HG02678 (cell line): ENCODE measurements around the gene MDM2.

Source experiments
- ATAC-seq: cut with Tn5 transposase; IDR thresholded peaks from one replicate; pipeline ENCODE4 v1.9.1; 2021; ENCODE audit warnings: mild to moderate bottlenecking, moderate library complexity; ENCODE audit not compliant: unreplicated experiment

The MDM2 gene

DNA sequence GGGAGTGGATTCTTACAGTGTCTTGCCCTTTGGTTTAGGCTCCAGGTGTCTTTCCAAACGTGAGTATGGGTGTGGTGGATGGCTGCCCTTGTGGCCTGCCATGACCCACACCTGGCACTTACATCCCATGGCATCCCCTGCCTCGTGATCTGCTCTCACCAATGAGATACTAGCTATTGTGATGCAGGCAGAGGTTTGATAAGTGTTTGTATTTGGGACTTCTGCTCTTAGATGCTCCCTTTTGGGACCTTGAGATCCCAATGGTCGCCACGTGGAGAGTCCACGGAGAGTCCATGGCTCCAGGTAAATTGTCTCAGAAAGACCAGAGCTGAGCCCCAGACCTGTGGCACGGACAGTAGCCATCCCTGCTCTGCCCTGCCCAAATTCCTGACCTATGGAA, 62.5 kb downstream of the MDM2 start:
- ATAC-seq: no peak

DNA sequence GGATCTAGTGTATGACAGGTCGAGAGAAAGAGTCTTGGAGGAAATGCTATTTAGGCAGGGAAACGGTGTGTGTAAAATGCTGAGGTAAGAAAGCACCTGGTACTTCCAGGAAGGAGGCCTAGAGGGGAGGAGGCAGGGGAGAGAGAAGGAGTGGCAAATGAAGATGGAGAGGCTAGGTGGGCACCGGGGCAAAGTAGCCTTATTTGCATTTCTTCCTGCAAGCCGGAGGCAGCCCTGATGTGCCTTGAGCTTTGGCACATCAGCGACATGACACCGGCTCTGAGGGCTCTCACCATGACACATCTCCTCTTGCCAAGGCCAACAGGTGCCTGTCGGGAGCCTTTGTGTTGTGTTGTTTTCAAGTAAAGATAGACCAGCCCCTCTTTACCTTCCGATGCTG, 63.4 kb downstream of the MDM2 start:
- no peak for ATAC-seq

DNA sequence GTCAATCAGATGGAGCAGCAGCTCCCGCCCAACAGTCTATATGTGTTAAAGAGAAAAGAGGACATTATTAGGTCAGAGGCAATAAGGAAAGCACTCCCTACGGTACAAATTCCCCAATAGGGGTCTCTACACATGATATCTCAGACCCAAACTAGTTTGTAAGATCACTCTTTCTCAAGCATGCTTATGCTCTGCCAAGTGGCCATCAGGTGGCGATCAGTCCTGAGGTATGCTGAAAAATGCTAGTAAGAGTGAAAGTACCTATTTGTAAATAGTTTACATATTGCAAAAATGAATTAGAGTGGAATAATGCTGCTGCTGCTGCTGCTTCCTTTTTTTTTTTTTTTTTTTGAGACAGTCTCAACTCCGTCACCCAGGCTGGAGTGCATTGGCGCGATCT, 63.9 kb downstream of the MDM2 start:
- ATAC-seq: no peak

DNA sequence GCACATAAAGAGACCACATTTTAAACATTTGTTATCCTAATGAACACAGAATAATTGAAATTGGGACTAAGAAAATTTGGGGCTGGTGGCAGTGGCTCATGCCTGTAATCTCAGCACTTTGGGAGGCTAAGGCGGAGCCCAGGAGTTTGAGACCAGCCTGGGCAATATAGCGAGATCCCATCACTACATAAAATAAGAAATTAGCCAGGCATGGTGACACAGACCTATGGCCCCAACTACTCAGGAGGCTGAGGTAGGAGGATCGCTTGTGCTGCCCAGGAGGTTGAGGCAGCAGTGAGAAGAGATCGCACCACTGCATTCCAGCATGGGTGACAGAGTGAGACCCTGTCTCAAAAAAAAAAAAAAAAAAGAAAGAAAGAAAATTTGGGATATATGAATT, 65.3 kb downstream of the MDM2 start:
- no peak for ATAC-seq

DNA sequence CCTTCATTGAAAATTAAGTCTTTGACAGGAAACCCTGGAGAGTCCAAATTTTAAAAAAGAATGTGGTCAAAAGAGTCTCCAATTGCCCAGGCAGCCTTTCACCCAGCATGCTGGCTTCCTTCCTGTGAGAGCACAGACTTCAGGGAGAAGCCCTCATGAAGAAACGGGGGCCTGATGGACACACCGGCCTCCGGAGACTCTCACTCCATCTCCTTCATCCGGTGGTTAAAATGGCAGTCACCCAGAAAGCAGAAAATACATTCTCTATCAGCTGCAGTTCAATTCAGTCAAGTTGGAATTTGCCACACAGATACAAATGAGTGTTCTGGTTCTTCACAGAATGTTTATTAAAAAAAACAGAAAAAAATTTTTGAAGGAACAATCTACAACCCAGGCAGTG, 68.5 kb downstream of the MDM2 start:
- no peak for ATAC-seq

DNA sequence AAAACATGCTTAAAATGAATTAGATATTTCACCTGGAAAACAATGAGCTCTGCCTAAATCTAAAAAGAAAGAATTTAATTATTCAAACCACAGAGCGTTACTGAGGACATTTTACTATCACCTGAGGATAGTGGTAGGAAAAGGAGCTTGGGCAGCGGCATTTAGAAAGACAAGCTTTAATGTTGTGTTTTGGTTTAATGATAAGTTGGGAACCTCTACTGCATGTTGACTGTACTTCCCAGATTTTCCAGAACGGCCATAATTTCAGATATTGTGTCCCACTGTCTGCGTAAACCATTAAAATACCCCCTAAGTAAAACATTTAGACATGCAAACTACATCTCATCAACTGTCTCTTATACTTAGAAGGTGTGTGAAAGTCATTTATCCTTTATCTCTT, 69.6 kb downstream of the MDM2 start:
- ATAC-seq: no peak

DNA sequence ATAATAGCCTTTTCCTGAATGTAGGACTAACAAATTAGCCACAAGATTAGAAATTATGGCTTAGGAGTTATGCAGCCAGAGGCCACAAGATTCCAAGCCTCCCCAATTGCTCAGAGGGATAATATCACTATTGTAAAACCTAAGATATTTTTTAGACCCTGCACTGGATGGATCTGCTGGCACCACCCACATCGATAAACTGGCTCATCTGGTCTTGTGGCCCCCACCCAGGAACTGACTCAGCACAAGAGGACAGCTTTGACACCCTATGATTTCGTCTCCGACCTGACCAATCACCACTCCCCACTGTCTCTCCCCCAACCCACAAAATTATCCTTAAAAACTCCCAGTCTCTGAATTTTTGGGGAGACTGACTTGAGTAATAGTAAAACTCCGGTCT, 70.3 kb downstream of the MDM2 start:
- ATAC-seq: no peak

DNA sequence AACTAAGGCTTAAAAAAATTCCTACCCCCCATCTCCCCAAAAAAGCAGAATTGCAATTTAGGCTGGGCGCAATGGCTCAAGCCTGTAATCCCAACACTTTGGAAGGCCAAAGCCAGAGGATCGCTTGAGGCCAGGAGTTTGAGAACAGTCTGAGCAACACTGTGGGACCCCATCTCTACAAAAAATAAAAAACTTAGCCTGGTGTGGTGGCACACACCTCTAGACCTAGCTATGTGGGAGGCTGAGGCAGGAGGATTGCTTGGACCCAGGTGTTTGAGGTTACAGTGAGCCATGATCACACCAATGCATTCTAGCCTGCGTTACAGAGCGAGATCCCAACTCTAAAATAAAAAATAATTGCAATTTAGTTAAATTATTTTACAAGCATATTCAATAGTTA, 70.9 kb downstream of the MDM2 start:
- no peak for ATAC-seq

DNA sequence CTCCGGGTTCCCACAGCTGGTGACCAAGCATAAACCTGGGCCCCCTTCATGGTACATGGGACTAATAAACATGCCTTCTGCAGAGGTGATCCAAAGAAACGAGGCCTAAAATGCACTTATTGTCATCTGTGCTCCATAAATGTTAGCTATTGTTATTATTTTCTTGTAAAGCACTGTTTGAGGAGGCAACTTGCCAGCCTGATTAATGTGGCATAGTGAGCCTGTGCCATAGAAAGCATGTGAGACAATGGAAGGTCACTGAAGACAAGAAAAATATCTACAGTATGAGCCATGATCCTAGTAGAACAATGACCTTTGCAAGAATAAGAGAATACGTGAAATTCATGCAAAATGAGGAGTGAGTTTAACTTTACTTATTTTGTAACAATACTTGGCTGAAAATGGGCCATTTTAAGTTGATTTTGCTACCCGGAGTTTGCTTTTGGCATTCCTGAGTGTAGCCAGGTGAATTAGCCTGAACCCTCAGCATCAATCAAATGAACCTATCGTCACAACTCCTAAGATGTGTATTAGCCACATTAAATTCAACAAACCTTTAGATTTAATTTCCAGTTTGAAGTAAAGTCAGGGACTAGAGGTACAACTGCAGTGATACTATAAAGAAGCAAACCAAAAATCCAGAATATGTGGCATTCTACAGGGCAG, 72.8 kb downstream of the MDM2 start:
- ATAC-seq: no peak

DNA sequence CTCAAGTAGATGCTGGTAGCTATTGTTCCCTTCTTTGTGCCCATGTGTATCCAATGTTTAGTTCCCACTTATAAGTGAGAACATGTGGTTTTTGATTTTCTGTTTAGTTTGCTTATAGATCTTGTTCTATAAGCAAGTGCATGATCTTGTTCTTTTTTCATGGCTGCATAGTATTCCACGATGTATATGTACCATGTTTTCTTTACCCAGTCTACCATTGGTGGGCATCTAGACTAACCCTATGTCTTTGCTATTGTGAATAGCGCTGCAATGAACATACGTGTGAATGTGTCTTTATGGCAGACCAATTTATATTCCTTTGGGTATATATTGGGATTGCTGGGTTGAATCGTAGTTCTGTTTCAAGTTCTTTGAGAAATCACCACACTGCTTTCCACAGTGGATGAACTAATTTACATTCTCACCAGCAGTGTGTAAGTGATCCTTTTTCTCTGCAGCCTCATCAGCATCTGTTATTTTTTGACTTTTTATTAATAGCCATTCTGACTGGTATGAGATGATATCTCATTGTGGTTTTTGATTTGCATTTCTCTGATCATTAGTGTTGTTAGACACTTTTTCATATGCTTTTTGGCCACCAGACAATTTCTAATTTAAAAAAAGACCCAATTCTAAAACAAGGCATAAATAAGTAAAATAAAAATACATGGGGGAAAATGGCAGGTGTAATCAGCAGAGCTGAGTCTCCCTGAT, 74.4 kb downstream of the MDM2 start:
- ATAC-seq: no peak

DNA sequence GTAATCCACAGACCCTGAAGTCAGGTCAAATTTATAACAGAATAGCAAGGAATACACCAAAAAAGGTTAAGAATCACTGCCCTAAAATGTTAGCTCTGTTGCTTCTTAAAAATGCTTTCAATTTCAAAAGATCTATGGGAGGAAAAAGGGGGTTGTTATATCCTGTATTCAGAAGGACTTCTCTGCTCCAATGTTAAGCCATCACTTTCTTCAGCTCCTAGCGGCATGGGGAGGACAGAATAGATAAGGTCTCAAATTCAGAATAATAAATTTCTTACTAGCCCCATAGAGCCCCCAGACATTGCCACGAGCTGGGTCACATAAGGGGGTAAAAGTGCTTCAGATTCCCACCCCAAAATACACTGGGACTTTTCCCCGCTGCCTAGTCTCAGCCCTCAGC, 75.2 kb downstream of the MDM2 start:
- no peak for ATAC-seq

DNA sequence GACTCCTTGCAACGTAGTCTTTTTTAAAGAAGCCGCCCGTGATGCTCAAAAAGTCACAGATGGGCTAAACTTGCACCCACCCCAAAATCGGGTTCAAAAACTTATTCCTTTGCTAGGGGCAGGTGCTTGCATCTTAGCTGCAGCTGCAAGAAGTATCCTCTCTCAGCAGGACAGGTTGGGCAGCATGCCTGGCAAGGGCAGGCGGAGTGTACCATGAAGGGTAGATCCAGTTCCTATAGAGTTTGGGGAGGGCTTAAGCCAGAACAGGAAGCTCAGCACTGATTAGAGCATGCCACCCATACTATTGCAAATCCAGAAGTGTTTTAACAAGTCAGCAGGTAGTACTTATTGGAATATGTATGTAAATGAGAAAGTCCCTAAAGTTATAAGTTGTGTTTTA, 76.3 kb downstream of the MDM2 start:
- no peak for ATAC-seq

DNA sequence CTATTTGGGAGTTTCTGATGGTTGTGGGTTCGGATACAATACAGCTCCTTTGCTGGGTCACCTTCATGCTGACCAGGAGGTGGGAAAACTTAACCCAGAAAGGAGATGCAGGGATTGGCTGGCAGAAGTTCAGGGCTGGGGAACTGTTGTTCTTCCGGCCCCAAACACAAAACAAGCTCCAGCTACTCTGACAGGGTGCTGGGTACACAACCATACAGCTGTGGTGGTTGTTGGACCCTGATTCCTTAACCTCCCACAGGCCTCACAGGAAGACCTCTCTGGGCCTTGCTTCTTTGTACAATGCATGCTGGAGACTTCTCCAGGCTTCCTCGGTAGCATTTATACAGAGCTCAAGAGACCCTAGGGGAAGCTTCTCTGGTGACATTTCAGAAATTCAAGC, 77.4 kb downstream of the MDM2 start:
- ATAC-seq: no peak

DNA sequence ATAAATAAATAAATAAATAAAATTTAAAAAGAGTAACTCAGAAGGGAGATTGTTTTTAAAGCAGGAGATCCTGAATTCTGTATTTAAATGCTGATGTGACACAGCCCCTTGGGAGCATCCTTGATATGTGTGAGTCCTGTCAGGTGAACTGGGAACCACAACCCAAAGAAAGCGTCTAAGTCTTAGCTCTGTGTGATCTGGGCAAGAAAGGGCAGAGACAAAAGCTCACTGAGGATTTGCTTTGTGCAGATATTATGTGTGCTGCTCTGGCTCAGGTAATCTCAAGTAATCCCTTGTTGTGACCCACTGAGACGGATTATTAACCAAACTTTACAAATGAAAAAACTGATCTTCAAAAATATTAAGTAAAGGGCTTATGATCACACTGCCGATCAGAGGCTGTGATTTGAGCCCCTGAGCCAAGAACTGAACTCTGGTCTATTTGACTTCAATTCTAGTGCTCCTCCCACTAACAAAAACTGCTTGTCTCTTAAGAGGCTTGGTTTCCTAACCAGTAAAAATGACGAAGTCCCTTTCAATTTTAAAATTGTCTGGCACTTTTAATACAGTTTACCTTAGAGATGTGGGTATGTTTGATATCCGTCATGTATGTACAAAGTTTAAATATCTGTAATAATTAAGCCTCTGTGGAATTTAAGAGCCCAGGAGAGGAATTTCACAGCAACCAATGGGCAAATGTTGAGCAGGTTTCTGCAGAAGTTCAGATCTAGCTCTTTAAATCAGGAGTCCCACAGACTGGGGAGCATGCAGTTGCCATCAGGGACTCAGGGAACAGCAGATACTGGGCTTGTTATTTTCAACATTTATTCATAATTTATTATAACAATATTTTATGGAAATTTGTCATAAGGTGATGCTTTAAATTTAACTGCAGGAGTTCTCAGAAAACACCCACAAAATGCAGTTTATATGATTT, 78.9 kb downstream of the MDM2 start:
- no peak for ATAC-seq

DNA sequence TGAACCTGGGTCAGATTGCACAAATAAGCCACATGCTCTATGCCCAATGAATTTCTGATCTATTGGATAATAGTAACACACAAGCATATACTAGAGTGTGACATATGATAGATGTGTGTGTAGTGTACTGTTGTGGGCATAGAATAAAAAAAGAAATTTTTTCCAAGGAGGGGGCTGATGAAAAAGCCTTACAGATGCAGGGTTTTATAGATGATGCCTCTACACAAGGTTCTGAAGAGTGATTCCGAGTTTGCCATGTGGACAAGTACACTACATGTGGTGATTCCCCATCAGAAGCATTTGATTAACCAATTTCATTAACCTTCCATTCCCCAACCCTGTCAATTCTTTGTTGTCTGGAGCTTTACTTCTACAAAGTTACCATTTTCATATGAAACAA, 79.7 kb downstream of the MDM2 start:
- ATAC-seq: no peak

DNA sequence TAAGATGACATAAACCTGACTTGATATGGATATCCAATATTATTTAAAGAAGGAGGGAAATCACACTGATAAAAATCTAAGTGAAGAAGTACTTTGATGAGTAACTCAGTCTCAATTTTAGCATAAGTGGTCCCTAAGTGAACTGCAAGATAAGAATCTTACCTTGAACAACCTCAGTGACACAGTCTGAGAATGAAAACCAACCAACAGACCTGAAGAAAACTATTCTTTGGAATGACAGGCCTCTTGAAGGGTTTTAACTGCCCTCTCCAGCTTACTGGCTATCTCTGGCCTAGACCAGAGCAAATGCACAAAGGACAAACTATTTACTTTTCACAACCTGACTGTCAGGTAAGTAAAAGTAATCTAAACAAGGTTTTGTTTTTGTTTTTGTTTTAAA, 80.3 kb downstream of the MDM2 start:
- ATAC-seq: no peak

DNA sequence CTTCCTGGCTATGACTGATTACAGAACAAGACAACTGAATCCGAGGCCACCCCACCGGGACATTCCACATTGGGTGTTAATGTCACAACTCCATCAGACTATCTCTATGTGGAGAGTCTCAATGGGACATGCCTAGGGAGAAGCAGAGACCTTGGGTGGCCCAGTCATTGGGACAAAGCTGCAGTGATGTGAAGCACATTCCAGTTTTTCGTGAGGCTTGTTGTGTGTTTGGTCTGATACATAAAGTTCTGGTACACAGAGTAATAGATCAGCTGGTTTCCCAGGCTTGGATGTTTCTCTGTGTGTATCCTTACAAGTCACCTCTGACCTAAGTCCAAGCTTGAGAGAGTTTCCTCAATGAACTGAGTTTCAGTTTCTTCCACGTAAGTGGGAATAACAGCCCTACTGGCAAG, 82.7 kb downstream of the MDM2 start:
- ATAC-seq: no peak

DNA sequence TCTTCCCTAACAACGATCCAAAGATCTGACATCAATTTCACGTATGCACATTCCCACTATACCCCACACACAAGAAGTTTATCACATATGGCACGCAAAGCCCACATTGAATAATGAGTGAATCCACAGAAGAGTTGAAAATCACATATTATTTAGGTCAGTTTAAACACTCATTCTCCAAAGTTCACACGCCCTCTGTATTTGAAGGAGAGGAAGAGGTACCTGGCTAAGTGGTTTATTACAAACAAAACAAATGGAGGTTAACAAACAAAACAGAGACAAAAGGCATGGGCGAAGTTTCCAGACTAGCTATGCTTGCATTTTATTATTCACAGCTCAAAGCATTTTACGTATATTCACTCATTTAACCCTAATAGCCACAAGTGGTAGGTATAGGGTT, 83.2 kb downstream of the MDM2 start:
- ATAC-seq: no peak

DNA sequence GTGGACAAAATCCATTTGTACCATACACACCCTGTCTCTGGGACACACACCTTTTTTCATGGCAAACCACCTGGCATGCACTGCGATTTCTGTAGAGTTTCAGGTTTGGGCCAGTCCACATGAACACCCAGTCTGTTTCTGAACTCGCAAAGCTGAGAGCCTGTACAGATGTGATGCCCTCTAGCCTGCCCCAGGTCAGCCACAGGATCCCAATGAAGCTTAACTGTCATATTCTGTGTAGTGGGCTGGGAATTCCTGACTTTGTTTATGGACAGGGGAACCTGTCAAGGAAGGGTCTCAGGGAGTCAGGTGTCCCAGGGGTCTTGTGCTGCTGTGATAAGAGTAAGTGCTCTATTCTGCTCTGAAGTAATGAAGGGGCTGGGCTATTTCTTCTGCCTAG, 85.2 kb downstream of the MDM2 start:
- no peak for ATAC-seq

DNA sequence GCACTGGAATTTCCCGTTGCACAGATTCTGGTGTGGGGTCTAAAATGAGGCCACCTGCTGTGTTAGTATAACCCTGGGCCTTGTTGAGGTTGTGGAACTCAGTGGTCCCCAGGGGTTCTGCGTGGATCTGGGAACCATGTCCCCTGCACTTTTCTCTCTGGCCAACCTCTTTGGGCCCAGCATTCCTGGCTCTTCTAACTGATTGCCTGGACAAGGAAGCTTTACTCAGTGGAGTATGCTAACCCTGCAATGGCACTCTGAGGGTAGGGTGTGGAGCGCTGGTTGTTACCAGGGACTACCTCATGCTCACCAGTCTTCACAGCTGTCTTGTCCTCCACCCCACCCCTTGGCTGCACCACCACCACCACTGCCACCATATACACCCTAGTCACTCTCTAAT, 85.8 kb downstream of the MDM2 start:
- no peak for ATAC-seq

DNA sequence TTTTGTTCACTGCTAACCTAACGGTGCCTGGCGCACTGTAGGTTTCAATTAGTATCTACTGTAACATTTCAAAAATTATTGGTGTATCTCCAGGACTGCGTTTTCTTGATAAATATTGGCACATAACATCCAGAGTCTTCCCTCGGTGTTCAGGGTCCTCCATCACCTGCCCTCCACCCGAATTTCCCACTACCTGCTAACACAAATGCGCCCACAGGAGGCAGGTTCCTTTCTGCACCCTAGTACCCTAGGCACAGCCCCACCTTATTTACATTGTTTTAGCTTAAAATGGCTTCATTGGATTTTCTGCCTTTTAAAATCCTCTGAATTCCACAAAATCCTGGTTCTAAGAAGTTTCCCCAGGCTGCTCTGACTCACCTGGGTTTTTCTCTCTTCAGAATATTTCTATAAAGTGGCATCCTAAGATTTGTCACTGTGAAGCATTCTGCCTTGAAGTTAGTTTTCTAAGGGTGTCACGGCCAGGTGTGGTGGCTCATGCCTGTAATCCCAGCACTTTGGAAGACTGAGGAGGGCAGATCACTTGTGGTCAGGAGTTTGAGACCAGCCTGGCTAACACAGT, 86.4 kb downstream of the MDM2 start:
- no peak for ATAC-seq
